GM12801 (cell line): ENCODE measurements around the gene LRFN5.

Experiments used
- TF ChIP-seq, protein P1 (sequence below): IDR thresholded peaks from one replicate; pipeline ENCODE4 v1.5.1; 2011; ENCODE audit warnings: control low read depth; ENCODE audit not compliant: insufficient read length; ENCODE audit errors: extremely low read depth

LRFN5 gene

GRCh38 chr14:41859336-41859735, 252.7 kb downstream of the LRFN5 start:
- TF ChIP-seq, protein P1, sequence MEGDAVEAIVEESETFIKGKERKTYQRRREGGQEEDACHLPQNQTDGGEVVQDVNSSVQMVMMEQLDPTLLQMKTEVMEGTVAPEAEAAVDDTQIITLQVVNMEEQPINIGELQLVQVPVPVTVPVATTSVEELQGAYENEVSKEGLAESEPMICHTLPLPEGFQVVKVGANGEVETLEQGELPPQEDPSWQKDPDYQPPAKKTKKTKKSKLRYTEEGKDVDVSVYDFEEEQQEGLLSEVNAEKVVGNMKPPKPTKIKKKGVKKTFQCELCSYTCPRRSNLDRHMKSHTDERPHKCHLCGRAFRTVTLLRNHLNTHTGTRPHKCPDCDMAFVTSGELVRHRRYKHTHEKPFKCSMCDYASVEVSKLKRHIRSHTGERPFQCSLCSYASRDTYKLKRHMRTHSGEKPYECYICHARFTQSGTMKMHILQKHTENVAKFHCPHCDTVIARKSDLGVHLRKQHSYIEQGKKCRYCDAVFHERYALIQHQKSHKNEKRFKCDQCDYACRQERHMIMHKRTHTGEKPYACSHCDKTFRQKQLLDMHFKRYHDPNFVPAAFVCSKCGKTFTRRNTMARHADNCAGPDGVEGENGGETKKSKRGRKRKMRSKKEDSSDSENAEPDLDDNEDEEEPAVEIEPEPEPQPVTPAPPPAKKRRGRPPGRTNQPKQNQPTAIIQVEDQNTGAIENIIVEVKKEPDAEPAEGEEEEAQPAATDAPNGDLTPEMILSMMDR = no peak

DNA sequence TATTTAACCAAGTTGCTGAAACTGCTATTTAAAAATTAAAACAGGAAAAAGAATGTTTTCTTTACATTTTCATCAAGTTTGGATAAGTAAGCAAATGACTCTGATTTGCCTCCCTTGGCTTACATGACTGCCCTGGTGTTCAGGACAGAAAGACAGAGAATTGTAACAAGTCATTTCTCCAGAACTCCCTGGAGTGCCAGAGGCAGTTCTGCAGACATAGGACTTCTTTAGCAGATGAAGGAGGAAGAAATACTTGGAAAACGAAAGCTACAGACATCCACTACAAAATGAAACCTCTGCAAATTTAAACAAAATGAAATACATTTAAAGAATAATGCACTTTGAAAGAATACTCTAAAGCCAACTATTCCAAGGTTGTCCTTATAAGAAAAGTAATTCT, 253.9 kb downstream of the LRFN5 start:
- TF ChIP-seq, protein P1 = no peak

- TF ChIP-seq, protein P1 = no peak
Measured at GRCh38 chr14:41865894-41866293, 259.2 kb downstream of the LRFN5 start.

- TF ChIP-seq, protein P1 = no peak
Measured at GRCh38 chr14:41868396-41868795, 261.7 kb downstream of the LRFN5 start.

DNA sequence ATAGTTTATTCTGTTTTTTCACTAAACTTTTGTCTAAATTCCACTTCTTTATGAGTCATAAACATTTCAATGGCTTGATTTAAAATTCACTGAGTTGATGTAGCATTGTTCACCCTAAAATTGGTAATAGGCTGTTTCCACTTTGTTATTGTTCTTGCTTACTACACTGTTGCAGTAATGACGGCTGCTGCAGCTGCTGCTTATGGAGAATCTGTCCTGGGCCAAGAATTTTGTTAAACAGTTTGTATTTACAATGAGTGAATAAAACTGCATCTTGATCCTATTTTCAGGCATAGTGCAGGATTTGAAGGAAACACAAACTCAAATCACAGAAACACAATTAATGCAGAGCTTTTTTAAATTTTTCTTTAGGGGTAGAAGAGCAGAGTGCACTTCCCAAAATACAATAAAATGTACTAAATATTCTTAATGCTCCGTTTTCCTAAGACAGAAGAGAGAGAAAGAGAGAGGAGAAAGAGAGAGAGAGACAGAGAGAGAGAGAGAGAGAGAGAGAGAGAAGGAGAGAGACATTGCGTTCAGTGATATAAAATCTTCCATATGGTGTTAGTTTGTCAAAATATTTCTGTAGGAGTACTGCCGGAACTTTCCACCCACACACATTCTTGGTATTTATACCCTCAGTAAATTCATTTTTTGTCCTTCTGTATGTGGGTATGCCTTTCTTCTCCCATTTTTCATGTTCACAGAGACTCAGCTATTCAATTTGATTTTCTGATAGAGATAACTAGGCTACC, 266.4 kb downstream of the LRFN5 start:
- TF ChIP-seq, protein P1 = no peak

DNA sequence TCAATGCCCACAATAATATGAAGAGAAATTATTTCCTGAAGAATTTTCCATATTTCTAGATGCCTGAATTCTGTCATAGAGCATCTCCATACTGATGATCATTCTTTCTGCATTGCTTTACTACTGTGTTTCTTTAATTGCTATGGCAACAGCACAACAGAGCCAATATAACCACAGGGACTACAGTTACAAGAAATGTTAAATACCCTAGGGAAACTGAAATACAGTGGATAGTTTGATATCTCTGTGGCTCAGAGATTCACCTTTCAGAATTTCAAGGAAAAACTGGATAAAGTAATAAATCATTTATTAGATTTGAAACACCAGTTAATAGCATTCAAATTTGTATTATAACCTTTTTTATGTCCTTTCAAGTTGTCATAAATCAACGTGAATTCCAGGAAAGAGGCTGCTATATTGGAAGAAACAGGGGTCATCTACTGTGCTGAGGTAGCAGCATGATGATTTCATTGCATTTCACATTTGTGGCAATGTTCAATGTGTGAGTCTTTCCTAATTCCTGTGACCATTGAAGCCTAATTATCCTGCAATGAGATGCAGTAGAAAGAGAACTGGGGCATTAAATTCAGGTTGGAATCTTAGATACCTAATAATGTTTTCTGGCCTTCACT, 267.1 kb downstream of the LRFN5 start:
- TF ChIP-seq, protein P1 = no peak

GRCh38 chr14:41875116-41875515, 268.4 kb downstream of the LRFN5 start:
- TF ChIP-seq, protein P1 = no peak
